Ovary (tissue), 9 donors: ENCODE results near the gene VEGFB. TPM values are rescaled to one million over a fixed set of nuclear protein-coding genes. Genes with fewer than 3 reads are reported as not detected.

Experiments used
- DNase-seq, 5 donors: peaks; one replicate each; pipeline ENCODE4 v3.0.0-alpha.2; 2019 to 2020
- H3K27ac ChIP-seq, 2 donors: fragments of 200-600 bp; one replicate each; pipeline versions ENCODE4 v1.5.1 to v1.8.0; 2019 to 2022
- H3K27me3 ChIP-seq: fragments of 200-600 bp; one replicate; pipeline ENCODE4 v1.8.0; 2022
- H3K36me3 ChIP-seq: fragments of 200-600 bp; sonication (generic); one replicate; pipeline ENCODE4 v1.5.1; 2019
- H3K4me1 ChIP-seq: one replicate; pipeline ENCODE4 v1.8.1; 2013; ENCODE audit warnings: mild to moderate bottlenecking, moderate library complexity; ENCODE audit not compliant: insufficient read depth
- H3K4me3 ChIP-seq: fragments of 200-600 bp; sonication (generic); one replicate; pipeline ENCODE4 v1.5.1; 2017
- H3K9me3 ChIP-seq, 2 donors: fragments of 200-600 bp in 1 of 2; sonication (generic) in 1 of 2; one replicate each; pipeline versions ENCODE4 v1.5.1 to v1.8.1; 2013 to 2019; ENCODE audit warnings: mild to moderate bottlenecking in 1 of 2, moderate library complexity in 1 of 2
- CTCF ChIP-seq, 3 donors: fragments of 450-650 bp in 2 of 3; fragments of 200-600 bp in 1 of 3; IDR thresholded peaks; one replicate each; pipeline versions ENCODE4 v1.5.1 to v1.8.0; 2016 to 2022; ENCODE audit warnings: antibody characterized with exemption in 3 of 3, mild to moderate bottlenecking in 1 of 3
- EP300 ChIP-seq: sonication (generic); formaldehyde crosslinking; IDR thresholded peaks from one replicate; pipeline ENCODE4 v1.6.1; 2017; ENCODE audit warnings: antibody characterized with exemption
- POLR2A ChIP-seq: fragments of 450-650 bp; IDR thresholded peaks from one replicate; pipeline ENCODE4 v1.6.1; 2017; ENCODE audit warnings: antibody characterized with exemption, mild to moderate bottlenecking, moderate library complexity
- WGBS, 3 donors: extraction: QIAGEN DNeasy Blood & Tissue Kit in 1 of 3; methylation state at CpG; one replicate each; pipeline versions ENCODE4 v1.1.5 to v1.1.7; 2013 to 2017; 5-methylcytosine and 5-hydroxymethylcytosine counted together
- intact Hi-C, 4 donors: fragments of 100-400 bp; cut with DNase I; formaldehyde crosslinking; loops; one replicate each; pipeline versions ENCODE4 v1.11.0 to v1.15.1; 2022 to 2023
- polyA plus RNA-seq, 2 donors: library from polyadenylated mRNA; stranded (reverse); fragments of 200-250 nt in 1 of 2; fragments of 350-450 nt in 1 of 2; fragmentation: Illumina TruSeq in 1 of 2; extraction: RNeasy Lipid Tissue Mini Kit (QIAGEN cat#74804) in 1 of 2; gene quantifications; one replicate each; pipeline ENCODE4 v1.2.3, GENCODE V29; 2013 to 2014
- total RNA-seq, 7 donors: library from RNA; depleted of rRNA in 2 of 7; stranded (reverse); fragments of >200 nt in 2 of 7; fragmentation: NEBNext Ultra II Directional in 3 of 7; extraction: Animal tissue kit (Norgen Biotek cat#: 25700) in 3 of 7; gene quantifications; one replicate each; pipeline versions ENCODE4 v1.1.0 to v1.2.4, GENCODE V29; 2016 to 2023
- donor health status: DM: no; HTN: no; CAD: no; lungs with moderate emphysema.
- donor health status: DM: no; HTN: no; CAD: no.
- donor health status: Bipolar disorder and iron deficiency.
- donor health status: DM: yes; HTN: yes; CAD: no.
- donor health status: DM: no; HTN: no; CAD: no.
- donor health status: DM: yes; HTN: yes; CAD: no.

The VEGFB gene
- total and polyA plus RNA-seq, 9 donors, result 27.4 to 164 (median 124) TPM

- H3K36me3 ChIP-seq, result no peaks in the 10 kb centered on the region
- TF ChIP-seq POLR2A (no peak), CTCF (IDR thresholded peaks at IDR 0.05) (no peak), EP300 (no peak)
- H3K27me3 ChIP-seq, result no peaks in the 10 kb centered on the region
- WGBS, 3 donors, result 66 to 77% (median 69%) methylated on average over 27 of the region's 27 CpGs
- H3K4me1 ChIP-seq, result peaks cover 10% of the 10 kb centered on the region
- no peaks in the 10 kb centered on the region for H3K9me3 ChIP-seq
- intact Hi-C loops, result loop anchor here in 3 of 4 donors (5.0 to 10.0 kb wide), 3 partner anchors 49 to 99 kb away; partner anchors contain the start of genes CATSPERZ (in 1 of the 3) and PLCB3 (in 1 of the 3)
- H3K4me3 ChIP-seq, result no peak overlapping the region
- DNase-seq, result no peak
- H3K27ac ChIP-seq, result peak overlapping the region in 1 of 2 donors; percentile 41
Observed at GRCh38 chr11:64203421-64204079, 30.8 kb upstream of the VEGFB start.

- Histone ChIP-seq H3K27ac (peak overlapping the region in 1 of 2 donors; percentile 41), H3K36me3 (no peaks in the 10 kb centered on the region), H3K4me1 (peaks cover 10% of the 10 kb centered on the region), H3K27me3 (no peaks in the 10 kb centered on the region), H3K4me3 (no peak overlapping the region), H3K9me3 (no peaks in the 10 kb centered on the region)
- 26 to 50% (median 31%) methylated on average over 16 of the region's 16 CpGs for WGBS, 3 donors
- DNase-seq, result peak in 1 of 5 donors; percentile 36
- intact Hi-C loops, result loop anchor here in 3 of 4 donors (5.0 to 10.0 kb wide), 3 partner anchors 48 to 98 kb away; partner anchors contain the start of genes CATSPERZ (in 1 of the 3) and PLCB3 (in 1 of the 3)
- no peak for TF ChIP-seq POLR2A
- TF ChIP-seq EP300, result no peak
- TF ChIP-seq CTCF (IDR thresholded peaks at IDR 0.05), result no peak
Observed at GRCh38 chr11:64204080-64204440, 30.3 kb upstream of the VEGFB start.

GRCh38 chr11:64204464-64204989 lies 29.9 kb upstream of the VEGFB start:
- Histone ChIP-seq H3K27ac (peak overlapping the region in 1 of 2 donors; percentile 41), H3K36me3 (no peaks in the 10 kb centered on the region), H3K4me1 (peaks cover 10% of the 10 kb centered on the region), H3K27me3 (no peaks in the 10 kb centered on the region), H3K4me3 (no peak overlapping the region), H3K9me3 (no peaks in the 10 kb centered on the region)
- DNase-seq, result peak; percentile 91 to 94 (median 93)
- intact Hi-C loops, result loop anchor here in 3 of 4 donors (5.0 to 10.0 kb wide), 3 partner anchors 48 to 98 kb away; partner anchors contain the start of genes CATSPERZ (in 1 of the 3) and PLCB3 (in 1 of the 3)
- 7 to 10% (median 9%) methylated on average over 7 of the region's 7 CpGs for WGBS, 3 donors
- no peak for TF ChIP-seq POLR2A
- peak; percentile 58 to 77 (median 65) for TF ChIP-seq CTCF (IDR thresholded peaks at IDR 0.05)

GRCh38 chr11:64206457-64207255 lies 27.7 kb upstream of the VEGFB start, which contains the start of gene FERMT3:
FERMT3 (plus strand) TSS chr11:64206721; CDS start chr11:64207365, 644 bp downstream.
- Histone ChIP-seq H3K27ac (no peak within 1 kb of the TSS), H3K36me3 (no peaks in the 10 kb centered on the region), H3K4me1 (peaks cover 10% of the 10 kb centered on the region), H3K9me3 (no peaks in the 10 kb centered on the region), H3K4me3 (peak within 1 kb of the TSS; percentile 13), H3K27me3 (no peaks in the 10 kb centered on the region)
- 79 to 91% (median 80%) methylated on average over 25 to 27 of the region's 27 CpGs for WGBS, 3 donors
- no peak for TF ChIP-seq CTCF (IDR thresholded peaks at IDR 0.05)
- TF ChIP-seq EP300, result no peak
- no peak for TF ChIP-seq POLR2A
- DNase-seq, result peak in 1 of 5 donors; percentile 54
- intact Hi-C loops, result loop anchor here in 2 of 4 donors (10.0 kb wide), 1 partner anchor 58 kb away; no protein-coding TSS in a partner anchor
